CD4-positive, alpha-beta T cell (primary cell): ENCODE data around the gene CLDN2. TPM values are rescaled to one million over a fixed set of nuclear protein-coding genes. Genes with fewer than 3 reads are reported as not detected.

ENCODE experiments used
- ATAC-seq: fragments of 200-7000 bp; cut with Tn5 transposase; one replicate; pipeline ENCODE4 v1.10.0; 2022; ENCODE audit warnings: mild to moderate bottlenecking; ENCODE audit not compliant: poor library complexity
- CTCF ChIA-PET: fragments of 350-600 bp; sonication (Branson Sonifier 250); formaldehyde crosslinking; loops from one replicate; lab custom pipeline; 2021; ENCODE audit warnings: antibody characterized with exemption, inconsistent platforms; lab: Charles Lee
- POLR2A ChIA-PET: fragments of 350-600 bp; sonication (Branson Sonifier 250); formaldehyde crosslinking; loops from one replicate; lab custom pipeline; 2021; ENCODE audit warnings: antibody characterized with exemption, inconsistent platforms; lab: Charles Lee
- DNase-seq, 14 experiments: peaks; one replicate each; pipeline ENCODE4 v3.0.0-alpha.2; 2013 to 2020; ENCODE audit warnings: mixed read lengths in 2 of 14
- H3K27ac ChIP-seq, 2 donors: one replicate each; pipeline versions ENCODE4 v1.5.1 to v1.7.0; 2013; ENCODE audit warnings: low read length in 2 of 2, low read depth in 1 of 2, mild to moderate bottlenecking in 1 of 2
- H3K27me3 ChIP-seq, 2 experiments: 1 replicate in 1 of 2; 2 replicates in 1 of 2; pipeline versions ENCODE4 v1.6.1 to v1.7.0; 2013; ENCODE audit warnings: low read length in 2 of 2, control low read depth in 1 of 2, mild to moderate bottlenecking in 1 of 2, moderate library complexity in 1 of 2; ENCODE audit not compliant: insufficient read depth in 2 of 2, control insufficient read depth in 1 of 2
- H3K36me3 ChIP-seq: one replicate; pipeline ENCODE4 v1.6.1; 2013; ENCODE audit warnings: low read length, control low read depth; ENCODE audit not compliant: insufficient read depth
- H3K4me1 ChIP-seq: one replicate; pipeline ENCODE4 v1.6.1; 2013; ENCODE audit warnings: low read length, control low read depth; ENCODE audit not compliant: insufficient read depth
- H3K4me3 ChIP-seq: one replicate; pipeline ENCODE4 v1.5.1; 2013; ENCODE audit warnings: mild to moderate bottlenecking, low read length, moderate library complexity
- H3K9me3 ChIP-seq, 2 experiments: 1 replicate in 1 of 2; 2 replicates in 1 of 2; pipeline versions ENCODE4 v1.6.1 to v1.7.0; 2013; ENCODE audit warnings: low read length in 2 of 2, mild to moderate bottlenecking in 2 of 2, control low read depth in 1 of 2, moderate library complexity in 1 of 2; ENCODE audit not compliant: control insufficient read depth in 1 of 2, insufficient read depth in 1 of 2
- H3K27ac Mint-ChIP-seq: one replicate; pipeline ENCODE4 v1.8.0; 2020; ENCODE audit warnings: mixed read lengths
- H3K27me3 Mint-ChIP-seq: one replicate; pipeline ENCODE4 v1.8.0; 2021; ENCODE audit warnings: mixed read lengths
- H3K36me3 Mint-ChIP-seq: one replicate; pipeline ENCODE4 v1.8.0; 2021; ENCODE audit warnings: low read depth, mixed read lengths
- H3K4me1 Mint-ChIP-seq: one replicate; pipeline ENCODE4 v1.8.0; 2021; ENCODE audit warnings: low read depth, mixed read lengths
- H3K4me3 Mint-ChIP-seq: one replicate; pipeline ENCODE4 v1.8.0; 2020; ENCODE audit warnings: mild to moderate bottlenecking, mixed read lengths
- H3K9me3 Mint-ChIP-seq: one replicate; pipeline ENCODE4 v1.8.0; 2020; ENCODE audit warnings: mixed read lengths
- intact Hi-C, 2 experiments: fragments of 100-400 bp; cut with DNase I in 1 of 2; cut with micrococcal nuclease in 1 of 2; formaldehyde crosslinking; loops; one replicate each; pipeline versions ENCODE4 v1.15.1 to v1.9.0; 2023 to 2025; cut with DNase I, micrococcal nuclease
- total RNA-seq, 174 experiments: library from RNA in 2 of 174; stranded (reverse) in 2 of 174; gene quantifications; one replicate each; pipeline ENCODE4 v1.2.3 and lab custom pipeline; 2021 to 2026
- TF ChIP-seq, protein P1 (sequence below): fragments of 200-600 bp; IDR thresholded peaks from one replicate; pipeline ENCODE4 v1.8.0; 2022; ENCODE audit warnings: antibody characterized with exemption, mild to moderate bottlenecking

CLDN2 gene
- total RNA-seq, 2 experiments from 2014 or later, result not detected

DNA sequence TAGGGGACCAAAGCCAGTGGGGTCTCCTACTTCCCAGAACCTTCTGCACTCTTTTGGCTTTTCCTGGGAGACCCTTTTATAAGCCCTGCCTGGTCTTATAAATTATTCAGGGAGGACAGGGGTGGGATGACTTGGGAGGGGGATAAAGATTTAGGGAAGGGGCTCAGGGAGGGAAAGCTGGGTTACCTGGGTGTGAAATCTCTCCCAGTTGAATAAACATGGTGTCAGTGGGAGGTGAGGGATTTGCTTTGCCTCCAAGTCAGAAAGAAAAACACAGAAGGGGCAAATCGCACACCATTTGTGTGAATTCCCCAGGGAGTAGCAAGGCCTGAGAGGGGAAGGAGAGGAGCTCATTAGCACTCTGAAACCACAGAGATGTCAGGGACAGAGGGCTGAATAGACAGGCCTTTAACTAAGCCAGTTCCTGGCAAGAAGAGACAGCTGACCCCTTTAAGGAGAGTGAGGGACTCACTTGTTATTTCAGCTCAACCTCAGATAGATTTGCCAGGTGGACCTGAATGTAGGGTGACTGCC is 16.8 kb upstream of the CLDN2 start, which contains the start of gene RIPPLY1:
TSS of gene RIPPLY1 (minus strand) at position 51 of the 534 bp plus-strand sequence. CDS start 54 bp downstream, outside the sequence.
- ATAC-seq (no peak), DNase-seq (no peak)
- POLR2A ChIA-PET, result no interaction called here
- Mint-ChIP-seq H3K27me3 (no peaks in the 10 kb centered on the region), H3K9me3 (no peaks in the 10 kb centered on the region), H3K4me1 (no peaks in the 10 kb centered on the region), H3K27ac (no peak within 1 kb of the TSS), H3K36me3 (no peaks in the 10 kb centered on the region), H3K4me3 (no peak within 1 kb of the TSS)
- no peaks in the 10 kb centered on the region for H3K36me3 ChIP-seq
- H3K9me3 ChIP-seq, result no peaks in the 10 kb centered on the region
- TF ChIP-seq, protein P1, sequence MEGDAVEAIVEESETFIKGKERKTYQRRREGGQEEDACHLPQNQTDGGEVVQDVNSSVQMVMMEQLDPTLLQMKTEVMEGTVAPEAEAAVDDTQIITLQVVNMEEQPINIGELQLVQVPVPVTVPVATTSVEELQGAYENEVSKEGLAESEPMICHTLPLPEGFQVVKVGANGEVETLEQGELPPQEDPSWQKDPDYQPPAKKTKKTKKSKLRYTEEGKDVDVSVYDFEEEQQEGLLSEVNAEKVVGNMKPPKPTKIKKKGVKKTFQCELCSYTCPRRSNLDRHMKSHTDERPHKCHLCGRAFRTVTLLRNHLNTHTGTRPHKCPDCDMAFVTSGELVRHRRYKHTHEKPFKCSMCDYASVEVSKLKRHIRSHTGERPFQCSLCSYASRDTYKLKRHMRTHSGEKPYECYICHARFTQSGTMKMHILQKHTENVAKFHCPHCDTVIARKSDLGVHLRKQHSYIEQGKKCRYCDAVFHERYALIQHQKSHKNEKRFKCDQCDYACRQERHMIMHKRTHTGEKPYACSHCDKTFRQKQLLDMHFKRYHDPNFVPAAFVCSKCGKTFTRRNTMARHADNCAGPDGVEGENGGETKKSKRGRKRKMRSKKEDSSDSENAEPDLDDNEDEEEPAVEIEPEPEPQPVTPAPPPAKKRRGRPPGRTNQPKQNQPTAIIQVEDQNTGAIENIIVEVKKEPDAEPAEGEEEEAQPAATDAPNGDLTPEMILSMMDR, result no peak
- intact Hi-C loops, result no loop called here
- no peak within 1 kb of the TSS for H3K4me3 ChIP-seq
- CTCF ChIA-PET, result interaction anchor here (2.5 kb wide), 1 partner anchor 10 kb away, joined by 10 read pairs; no protein-coding TSS in a partner anchor
- no peaks in the 10 kb centered on the region for H3K4me1 ChIP-seq
- no peak within 1 kb of the TSS for H3K27ac ChIP-seq
- H3K27me3 ChIP-seq, result no peaks in the 10 kb centered on the region

DNA sequence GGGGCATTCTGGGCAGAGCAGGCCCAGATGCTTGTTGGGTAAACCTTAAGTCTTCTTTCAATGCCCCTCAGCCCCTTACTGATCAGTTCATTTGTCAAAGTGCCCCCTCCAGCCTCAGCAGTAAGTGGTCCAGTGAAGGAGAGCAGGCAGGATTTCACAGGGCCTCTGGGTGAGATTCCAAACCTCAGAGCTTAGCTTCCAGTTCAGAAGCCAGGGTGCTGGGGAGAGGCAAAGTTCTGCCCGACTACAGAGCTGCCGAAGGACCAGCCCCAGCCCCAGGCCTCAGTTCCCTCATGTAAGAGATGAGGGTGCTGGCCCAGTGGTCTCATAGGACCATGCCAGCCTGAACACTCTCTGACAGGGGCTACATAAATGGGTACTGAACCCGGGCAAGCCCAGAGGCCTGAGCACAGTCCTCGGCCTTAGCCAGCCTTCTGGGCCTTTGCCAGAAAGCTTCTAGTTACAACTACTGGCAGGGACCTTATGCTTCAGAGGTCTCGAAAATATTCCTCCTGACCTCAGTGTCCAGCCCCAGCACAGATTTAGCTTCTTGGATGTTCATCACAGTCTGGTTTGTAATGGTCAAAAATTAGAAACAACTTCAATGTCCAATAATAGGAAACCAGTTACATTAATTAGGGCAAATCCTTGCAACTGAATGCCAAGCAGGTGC is 16.2 kb upstream of the CLDN2 start:
- no peaks in the 10 kb centered on the region for H3K36me3 Mint-ChIP-seq
- DNase-seq (no peak), ATAC-seq (no peak)
- no peak overlapping the region for H3K4me3 Mint-ChIP-seq
- no peaks in the 10 kb centered on the region for H3K27me3 Mint-ChIP-seq
- ChIA-PET CTCF (interaction anchor here (2.5 kb wide), 1 partner anchor 10 kb away, joined by 10 read pairs; no protein-coding TSS in a partner anchor), POLR2A (no interaction called here)
- no peak overlapping the region for H3K27ac Mint-ChIP-seq
- no peaks in the 10 kb centered on the region for H3K4me1 ChIP-seq
- H3K9me3 Mint-ChIP-seq, result no peaks in the 10 kb centered on the region
- intact Hi-C loops, result no loop called here
- H3K4me1 Mint-ChIP-seq, result no peaks in the 10 kb centered on the region
- TF ChIP-seq, protein P1, result no peak
- no peak overlapping the region for H3K4me3 ChIP-seq
- no peaks in the 10 kb centered on the region for H3K27me3 ChIP-seq
- H3K27ac ChIP-seq, result no peak overlapping the region
- H3K36me3 ChIP-seq, result no peaks in the 10 kb centered on the region
- H3K9me3 ChIP-seq, result no peaks in the 10 kb centered on the region

- no peaks in the 10 kb centered on the region for H3K4me1 Mint-ChIP-seq
- H3K27ac ChIP-seq, result no peak overlapping the region
- H3K27me3 Mint-ChIP-seq, result no peaks in the 10 kb centered on the region
- ChIA-PET CTCF (no interaction called here), POLR2A (no interaction called here)
- DNase-seq (no peak), ATAC-seq (no peak)
- H3K4me3 Mint-ChIP-seq, result no peak overlapping the region
- no peaks in the 10 kb centered on the region for H3K36me3 Mint-ChIP-seq
- no peaks in the 10 kb centered on the region for H3K9me3 Mint-ChIP-seq
- intact Hi-C loops, result no loop called here
- H3K4me1 ChIP-seq, result no peaks in the 10 kb centered on the region
- H3K9me3 ChIP-seq, result no peaks in the 10 kb centered on the region
- H3K27me3 ChIP-seq, result no peaks in the 10 kb centered on the region
- TF ChIP-seq, protein P1, result no peak
- H3K36me3 ChIP-seq, result no peaks in the 10 kb centered on the region
- H3K27ac Mint-ChIP-seq, result no peak overlapping the region
- no peak overlapping the region for H3K4me3 ChIP-seq
These were observed 15.0 kb upstream of the CLDN2 start for GRCh38 chrX:106905064-106905708.
